Skin epidermis (tissue), 12 donors: Measurements from ENCODE around the gene KIN.

Source experiments
- H3K27ac ChIP-seq, 21 experiments: fragments of 200-600 bp; sonication (generic) in 11 of 21; one replicate each; pipeline ENCODE4 v1.5.0; 2020; ENCODE audit warnings: mild to moderate bottlenecking in 3 of 21, inconsistent platforms in 2 of 21, moderate library complexity in 2 of 21
- H3K4me3 ChIP-seq, 7 experiments: fragments of 200-600 bp; sonication (generic) in 2 of 7; one replicate each; pipeline ENCODE4 v1.5.0; 2020; ENCODE audit warnings: inconsistent platforms in 2 of 7, mild to moderate bottlenecking in 2 of 7, moderate library complexity in 1 of 7

The KIN gene

GRCh38 chr10:7701158-7701742 lies 86.5 kb downstream of the KIN start:
- no peak overlapping the region for H3K27ac ChIP-seq
- no peak overlapping the region for H3K4me3 ChIP-seq
